ENCODE measurements around the gene ACSM3.

ACSM3 gene

DNA sequence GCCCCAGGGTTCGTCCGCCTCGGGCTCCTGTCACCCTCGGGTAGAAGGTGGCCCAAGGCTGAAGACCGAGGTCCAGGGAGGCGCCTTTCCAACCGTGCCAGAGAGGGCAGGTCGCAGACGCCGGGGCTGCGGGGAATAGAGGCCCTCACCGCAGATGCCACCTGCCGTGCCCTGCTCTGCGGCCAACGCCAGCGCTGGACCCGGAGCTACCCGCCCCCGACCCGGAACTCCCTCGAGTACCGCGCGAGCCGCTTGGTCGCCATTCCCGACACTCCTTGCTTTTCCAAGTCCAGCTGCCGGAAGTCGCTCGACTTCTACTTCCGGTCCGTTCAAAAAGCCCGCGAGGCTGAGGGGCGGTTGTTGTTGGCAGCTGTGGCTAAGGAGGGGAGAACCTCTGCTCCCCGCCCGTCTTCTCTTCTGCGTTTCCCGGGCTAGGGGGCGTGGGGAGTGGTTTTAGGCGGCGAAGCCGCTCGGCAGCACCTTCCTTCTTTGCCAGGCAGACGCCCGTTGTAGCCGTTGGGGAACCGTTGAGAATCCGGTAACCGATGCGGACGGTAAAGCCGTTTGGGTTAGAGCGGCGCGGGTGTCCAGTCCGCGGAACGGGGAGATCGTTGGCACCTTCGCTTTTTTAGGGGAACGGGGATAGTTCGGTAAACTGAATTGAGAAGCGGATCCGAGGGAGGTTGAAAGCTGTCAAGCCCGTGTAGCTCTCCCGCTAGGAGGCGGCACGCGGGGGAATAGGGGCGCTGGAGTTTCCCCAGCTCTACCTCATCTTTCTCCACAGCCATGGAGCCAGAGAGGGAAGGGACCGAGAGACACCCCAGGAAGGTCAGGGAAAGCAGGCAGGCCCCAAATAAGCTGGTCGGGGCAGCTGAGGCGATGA is 42.6 kb downstream of the ACSM3 start, which contains the start of the genes ERI2 and REXO5:
TSS of gene ERI2 (minus strand) at position 305 of the 883 bp plus-strand sequence. CDS start at position 263, 42 bp downstream.
TSS of gene REXO5 (plus strand) at position 360 of the 883 bp plus-strand sequence. CDS start at position 787, 427 bp downstream.
- peak; percentile 58 for DNase-seq (ENCODE audit: low read depth)

DNA sequence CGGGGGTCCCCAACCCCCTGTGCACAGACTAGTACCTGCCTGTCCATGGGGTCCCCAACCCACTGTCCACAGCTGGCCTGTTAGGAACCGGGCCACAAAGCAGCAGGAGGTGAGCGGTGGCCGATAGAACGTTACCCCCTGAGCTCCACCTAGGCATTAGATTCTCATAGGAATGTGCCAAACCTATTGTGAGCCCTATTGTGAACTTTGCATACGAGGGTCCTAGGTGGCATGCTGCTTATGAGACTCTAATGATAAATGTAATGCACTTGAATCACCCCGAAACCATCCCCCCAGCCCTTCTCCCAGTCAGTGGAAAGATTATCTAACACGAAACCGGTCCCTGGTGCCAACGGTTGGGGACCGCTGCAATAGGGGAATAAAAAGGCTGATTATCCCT is 44.0 kb downstream of the ACSM3 start:
- no peak for DNase-seq (ENCODE audit: low read depth)

DNA sequence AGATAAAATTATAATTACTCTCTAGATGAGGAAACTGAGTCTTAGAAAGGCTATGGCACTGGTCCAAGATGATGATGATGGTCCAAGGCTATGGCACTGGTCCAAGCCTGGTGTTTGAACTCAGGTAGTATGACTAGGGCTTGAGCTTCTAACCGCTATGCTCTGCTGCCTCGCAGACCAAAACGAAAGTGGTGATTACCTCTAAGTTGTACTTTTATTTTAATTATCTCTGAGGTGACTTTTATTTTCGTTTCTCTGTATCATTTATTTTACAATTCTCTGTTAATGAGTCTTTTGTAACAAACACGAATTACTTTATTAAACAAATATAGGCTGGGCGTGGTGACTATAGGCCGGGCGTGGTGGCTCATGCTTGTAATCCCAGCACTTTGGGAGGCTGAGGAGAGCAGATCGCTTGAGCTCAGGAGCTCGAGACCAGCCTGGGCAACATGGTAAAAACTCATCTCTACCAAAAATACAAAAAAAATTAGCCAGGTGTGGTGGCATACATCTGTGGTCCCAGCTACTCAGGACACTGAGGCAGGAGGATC is 48.1 kb downstream of the ACSM3 start:
- no peak for DNase-seq (ENCODE audit: low read depth)

DNA sequence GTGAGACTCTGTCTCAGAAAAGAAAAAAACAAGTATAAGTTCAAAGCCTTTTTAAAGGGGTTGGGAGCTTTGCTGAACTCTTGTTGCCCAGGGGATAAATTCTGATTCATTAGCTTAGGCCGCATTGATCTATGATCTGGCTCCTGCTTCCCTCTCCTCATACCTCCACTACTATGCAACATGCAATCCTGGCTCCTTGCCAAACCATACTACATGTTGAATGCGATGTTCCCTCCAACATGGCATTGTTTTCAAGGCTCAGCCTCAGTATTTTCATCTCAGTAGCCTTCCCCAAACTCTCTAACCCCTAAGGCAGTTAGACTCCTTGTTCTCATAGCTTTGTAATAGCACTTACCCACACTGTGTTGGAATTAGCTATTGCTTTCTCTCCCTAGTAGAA is 48.7 kb downstream of the ACSM3 start:
- no peak for DNase-seq (ENCODE audit: low read depth)

DNA sequence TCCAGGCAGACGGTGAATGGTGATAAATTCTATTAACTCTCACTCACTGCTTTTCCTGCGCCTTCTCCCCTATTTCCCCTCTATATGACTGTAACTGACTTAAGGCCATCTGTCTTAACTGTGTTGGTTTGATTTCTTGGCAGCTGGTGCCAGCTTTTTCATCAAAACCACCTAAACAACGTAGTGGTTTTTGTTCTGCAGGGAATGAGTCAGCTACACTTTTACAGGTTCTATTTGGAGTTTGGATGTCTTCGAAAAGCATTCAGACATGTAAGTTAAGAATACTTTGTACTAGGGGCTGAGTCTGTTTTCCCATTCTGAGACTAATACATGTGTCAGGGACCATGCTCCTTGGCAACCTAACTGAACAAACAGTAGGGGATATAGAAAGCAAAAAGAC is 51.0 kb downstream of the ACSM3 start:
- DNase-seq (ENCODE audit: low read depth), result no peak

DNA sequence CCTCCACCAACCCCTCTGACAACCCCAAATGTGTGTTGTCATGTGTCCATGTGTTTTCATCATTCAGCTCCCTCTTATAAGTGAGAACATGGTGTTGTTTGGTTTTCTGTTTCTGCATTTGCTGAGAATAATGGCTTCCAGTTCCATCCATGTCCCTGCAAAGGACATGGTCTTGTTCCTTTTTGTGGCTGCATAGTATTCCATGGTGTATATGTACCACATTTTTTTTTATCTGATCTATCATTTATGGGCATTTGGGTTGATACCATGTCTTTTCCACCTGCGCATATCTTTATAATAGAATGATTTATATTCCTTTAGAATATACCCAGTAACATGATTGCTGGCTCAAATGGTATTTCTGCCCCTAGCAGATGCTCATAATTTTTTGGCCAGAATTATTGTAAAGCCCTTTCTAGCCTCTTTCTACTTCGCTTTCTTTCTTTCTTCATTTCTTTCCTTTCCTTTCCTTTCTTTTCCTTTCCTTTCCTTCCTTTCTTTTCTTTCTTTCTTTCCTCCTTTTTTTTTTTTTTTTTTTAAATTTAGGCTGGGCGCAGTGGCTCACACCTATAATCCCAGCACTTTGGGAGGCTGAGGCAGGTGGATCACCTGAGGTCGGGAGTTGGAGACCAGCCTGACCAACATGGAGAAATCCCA is 55.2 kb downstream of the ACSM3 start:
- no peak for DNase-seq (ENCODE audit: low read depth)

DNA sequence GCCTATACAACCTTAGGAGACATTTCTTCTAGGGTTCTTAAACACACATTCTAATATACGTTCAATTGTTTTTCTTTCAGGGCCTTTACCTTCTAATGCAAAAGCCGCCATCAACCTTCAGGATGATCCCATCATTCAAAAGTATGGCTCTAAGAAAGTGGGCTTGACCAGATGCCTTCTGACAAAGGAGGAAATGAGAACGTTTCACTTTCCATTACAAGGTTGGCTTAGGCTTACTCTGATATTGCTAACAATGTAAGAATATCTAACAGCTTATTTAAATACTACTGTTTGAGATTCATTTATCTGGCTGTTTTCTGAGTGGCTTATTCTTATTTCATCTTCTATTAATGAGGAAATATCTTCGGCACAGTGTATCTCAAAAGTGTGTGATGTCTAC is 57.9 kb downstream of the ACSM3 start:
- DNase-seq (ENCODE audit: low read depth), result no peak

DNA sequence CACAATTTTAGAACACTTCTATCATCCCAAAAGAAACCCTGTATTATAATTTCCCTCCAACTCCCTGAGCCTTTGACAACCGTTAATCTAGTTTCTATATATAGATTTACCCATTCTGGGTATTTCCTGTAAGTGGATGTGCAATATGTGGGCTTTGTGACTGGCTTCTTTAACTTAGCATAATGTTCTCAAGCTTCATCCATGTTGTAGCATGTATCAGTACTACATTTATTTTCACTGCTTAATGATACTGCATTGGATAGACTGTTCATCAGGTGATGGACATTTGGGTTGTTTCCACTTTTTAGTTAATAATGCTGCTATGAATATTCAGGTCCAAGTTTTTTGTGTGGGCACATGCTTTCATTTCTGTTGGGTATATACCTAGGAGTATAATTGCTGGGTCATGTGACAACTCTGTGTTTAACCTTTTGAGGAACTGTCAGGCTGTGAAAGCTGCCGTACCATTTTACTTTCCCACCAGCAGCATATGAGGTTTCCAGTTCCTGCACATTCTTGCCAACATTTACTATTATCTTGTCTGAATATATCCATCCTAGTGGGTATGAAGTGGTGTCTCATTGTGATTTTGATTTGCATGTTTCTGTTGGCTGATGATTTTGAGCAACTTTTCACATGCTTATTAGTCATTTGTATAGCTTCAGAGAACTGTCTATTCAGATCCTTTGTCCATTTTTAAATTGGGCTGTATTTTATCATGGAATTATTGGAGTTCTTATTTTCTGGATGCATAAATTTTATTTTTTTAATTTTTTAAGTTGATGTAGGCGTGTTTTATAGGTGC is 58.9 kb downstream of the ACSM3 start:
- no peak for DNase-seq (ENCODE audit: low read depth)

DNA sequence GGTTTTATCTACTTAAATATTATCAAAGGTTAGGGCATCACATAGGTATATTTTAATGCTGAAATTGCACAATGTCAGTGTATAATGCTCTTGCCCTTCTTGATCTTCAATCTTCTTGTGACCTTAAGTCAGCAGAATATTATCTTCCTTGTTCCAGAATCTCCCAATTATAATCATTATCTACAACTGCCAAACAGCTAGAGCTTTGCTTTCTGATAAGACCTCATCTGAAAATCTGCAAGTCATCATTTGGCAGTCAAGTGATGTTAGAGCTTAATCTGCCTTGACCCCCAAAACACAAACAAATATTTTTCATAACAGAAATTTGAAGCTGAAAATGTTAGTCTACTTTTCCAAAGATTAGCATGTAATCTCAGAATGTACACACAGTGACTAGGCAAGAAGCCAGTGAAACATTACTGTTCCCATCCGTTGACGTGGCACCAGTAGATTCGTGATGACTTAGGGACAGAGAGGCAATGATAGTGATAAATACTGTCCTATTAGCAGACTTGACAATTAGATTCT is 62.3 kb downstream of the ACSM3 start:
- DNase-seq (ENCODE audit: low read depth), result no peak

DNA sequence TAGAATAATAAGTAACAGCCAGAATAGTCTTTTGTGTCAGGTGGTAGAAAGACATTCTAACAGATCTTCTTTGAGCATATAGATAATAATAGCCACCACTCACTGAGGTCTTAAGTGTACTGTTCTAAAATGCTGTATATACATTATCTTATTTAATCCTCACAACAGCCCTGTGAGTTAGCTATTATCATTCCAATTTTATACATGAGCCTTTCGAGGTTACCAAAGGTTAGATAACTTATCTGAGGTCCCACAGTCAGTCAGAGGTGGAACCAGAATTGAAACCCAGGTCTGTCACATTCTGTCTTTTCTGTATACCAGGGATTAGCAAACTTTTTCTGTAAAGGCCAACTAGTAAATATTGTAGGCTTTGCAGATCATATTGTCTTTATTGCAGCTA is 65.7 kb downstream of the ACSM3 start:
- DNase-seq (ENCODE audit: low read depth), result no peak

DNA sequence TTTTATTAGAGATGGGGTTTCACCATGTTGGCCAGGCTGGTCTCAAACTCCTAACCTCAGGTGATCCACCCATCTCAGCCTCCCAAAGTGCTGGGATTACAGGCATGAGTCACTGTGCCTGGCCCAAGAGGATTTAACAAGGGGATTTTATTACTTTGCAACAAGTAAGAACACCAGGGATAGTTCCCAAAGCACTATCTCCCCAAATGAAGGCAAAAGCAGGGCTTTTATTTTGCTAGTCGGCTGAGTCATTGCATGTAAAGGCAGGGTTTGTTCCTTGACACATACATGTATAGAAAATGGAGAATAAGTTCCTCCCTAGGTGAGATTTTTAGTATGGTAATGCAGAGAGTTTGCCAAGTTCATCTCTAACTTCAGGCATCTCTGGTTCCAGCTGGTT is 66.6 kb downstream of the ACSM3 start:
- no peak for DNase-seq (ENCODE audit: low read depth)

DNA sequence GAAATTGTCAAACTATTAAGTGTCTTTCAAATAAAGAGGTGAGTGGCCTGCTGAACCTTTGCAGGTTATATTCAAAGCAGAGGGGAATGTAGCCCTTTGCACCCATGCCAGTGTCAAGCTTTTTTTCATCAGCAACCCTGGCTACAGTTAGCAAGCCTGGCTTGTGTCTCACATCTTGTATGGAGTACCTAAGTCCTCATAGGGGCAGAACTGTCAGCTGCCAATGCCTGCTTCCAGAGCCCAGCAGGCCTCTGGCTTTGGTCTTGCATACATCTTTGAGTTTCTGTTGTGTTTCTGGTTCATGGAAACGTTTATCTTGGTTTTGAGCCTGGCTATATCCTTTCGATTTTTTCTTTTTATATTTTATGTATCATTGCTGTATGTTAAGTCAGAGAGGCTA is 69.3 kb downstream of the ACSM3 start:
- DNase-seq (ENCODE audit: low read depth), result no peak

DNA sequence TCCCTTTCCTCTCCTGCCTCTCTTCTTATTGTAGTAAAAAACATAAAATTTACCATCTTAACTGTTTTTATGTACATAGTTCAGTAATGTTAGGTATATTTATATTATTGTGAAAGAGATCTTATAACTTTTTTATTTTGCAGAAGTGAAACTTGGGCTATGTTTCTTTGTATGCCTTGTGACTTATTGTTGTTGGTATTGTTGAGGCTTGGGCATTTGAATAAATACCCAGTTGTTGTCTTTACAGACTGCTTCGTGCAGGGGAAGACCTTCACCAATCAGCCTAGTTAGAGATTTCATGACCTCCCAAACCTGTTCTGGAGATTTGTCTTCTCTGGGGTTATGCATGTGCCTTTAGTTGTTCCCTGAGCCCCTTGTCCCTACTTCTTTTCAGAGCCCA is 74.4 kb downstream of the ACSM3 start:
- no peak for DNase-seq (ENCODE audit: low read depth)

DNA sequence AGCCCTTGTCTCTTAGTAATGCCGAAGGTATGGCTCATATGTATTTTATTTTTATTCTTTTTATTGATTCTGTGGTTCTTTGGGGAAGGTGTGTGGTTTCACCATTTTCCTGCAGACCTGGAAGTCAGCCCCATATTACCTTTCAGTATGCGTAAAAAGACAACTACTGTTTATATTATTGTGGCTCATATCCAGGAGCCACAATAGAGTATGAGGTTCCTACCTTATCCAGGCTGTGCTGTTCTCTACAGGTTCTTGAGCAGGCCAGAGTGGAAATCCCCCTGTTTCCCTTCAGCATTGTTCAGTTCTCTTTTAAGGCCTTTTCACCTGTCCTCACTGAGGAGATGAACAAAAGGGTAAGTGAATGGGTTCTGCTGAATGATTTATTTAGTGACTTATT is 75.7 kb downstream of the ACSM3 start:
- no peak for DNase-seq (ENCODE audit: low read depth)

DNA sequence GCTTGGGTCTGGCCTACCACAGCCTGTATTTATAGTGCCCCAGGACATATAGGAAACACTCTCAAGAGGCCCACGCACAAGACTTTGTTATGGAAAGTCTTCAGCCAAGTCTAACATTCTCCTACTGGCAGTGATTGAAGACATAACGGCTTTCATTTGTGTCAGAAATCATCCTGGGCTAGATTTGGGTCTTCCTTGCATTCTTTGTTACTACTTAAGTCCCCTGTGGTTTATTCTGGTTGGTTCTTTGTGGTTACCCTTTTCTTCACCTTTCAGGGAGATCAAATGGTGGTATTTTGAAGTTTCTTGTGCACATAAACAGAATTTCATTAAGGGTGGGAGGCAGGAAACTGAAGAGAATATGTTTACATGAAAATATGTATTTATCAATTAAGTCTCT is 80.2 kb downstream of the ACSM3 start:
- no peak for DNase-seq (ENCODE audit: low read depth)

DNA sequence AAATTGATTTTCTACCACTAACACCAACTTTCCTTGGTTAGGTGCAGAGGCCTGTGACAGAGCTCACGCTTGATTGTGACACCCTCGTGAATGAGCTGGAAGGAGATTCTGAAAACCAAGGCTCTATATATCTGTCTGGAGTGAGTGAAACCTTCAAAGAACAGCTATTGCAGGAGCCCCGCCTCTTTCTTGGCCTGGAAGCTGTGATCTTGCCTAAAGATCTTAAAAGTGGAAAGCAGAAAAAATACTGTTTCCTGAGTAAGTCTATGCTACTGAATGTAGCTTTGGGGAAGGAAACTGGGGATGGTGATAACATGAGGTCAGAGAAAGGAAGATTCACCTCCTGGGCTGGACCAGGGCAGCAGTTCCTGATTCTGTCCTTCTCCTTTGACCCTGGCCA is 80.8 kb downstream of the ACSM3 start:
- no peak for DNase-seq (ENCODE audit: low read depth)

DNA sequence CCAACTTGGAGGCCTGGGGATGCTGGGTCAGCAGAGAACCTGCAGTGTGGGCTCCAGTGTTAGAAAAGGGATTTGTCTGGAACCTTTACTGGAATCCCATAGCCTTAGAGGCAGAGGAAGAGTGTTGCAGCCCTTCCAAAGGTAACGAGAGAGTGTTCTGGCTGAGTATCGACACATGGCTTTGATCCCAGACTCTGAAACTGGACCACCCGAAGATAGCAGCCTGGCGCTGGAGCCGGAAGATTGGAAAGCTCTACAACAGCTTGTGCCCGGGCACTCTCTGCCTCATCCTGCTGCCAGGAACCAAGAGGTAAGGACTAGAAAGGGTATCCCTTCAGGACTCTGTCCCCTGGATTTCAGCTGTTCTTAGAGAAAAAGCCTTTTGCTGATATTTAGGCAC is 82.2 kb downstream of the ACSM3 start:
- DNase-seq (ENCODE audit: low read depth), result no peak

DNA sequence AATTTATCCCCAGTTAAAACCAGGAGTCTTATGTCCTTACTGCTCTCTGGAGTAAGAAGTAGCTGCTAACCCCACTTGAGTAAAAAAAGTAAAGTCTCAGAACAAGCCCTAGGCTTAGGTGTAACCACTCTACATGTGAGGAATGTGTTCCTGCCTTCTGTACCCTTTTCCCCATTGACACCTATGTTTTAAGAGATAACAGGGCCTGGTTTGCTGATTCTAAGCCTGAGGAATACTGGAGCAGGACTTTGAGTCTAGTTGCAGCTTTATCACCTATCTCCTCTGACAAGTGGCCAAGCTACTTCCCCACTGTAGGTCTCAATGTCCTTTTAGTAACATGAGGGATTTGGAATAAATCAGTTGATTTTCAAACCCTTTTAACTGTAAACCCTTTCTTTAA is 82.7 kb downstream of the ACSM3 start:
- no peak for DNase-seq (ENCODE audit: low read depth)

Data from stimulated activated CD8-positive, alpha-beta memory T cell treated with anti-CD3 and anti-CD28 coated beads, Interleukin-15, amount 100 ng/mL, for 24 hours (primary cell).